ENCODE data around the gene SNRPB.
A peak's percentile ranks its signal among the peaks of the same experiment; 100 is the strongest.

Gene SNRPB

DNA sequence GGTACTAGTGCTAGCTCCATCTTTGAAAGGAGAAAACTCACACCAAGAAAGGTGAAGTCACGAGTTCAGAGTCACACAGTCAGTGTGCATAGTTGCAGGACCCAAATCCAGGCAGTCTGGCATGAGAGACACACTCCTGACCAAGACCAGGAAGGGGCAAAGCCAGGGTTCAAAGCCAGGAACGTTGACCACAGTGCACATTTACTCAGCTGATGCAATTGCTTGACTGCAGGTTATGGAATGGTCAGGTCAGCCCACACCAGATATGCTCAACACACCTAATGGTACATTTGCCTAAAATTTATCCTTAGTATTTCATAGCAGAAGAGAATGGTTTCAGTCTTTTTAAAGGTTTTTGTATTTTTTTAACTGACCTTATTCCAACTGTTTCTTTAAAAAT is 52.2 kb downstream of the SNRPB start:
- no peak for DNase-seq

DNA sequence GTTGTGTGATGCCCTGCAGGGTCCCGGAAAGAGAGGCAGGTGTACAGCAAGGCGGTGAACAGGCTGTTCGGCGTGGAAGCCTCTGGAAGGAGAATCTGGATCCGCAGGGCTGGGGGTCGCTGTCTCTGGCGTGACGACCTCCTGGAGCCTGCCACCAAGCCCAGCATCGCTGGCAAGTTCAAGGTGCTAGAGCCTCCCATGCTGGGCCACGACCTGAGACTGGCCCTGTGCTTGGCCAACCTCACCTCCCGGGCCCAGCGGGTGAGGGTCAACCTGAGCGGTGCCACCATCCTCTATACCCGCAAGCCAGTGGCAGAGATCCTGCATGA is 53.4 kb downstream of the SNRPB start:
- no peak for DNase-seq

GRCh38 chr20:2416541-2417212 is 53.9 kb downstream of the SNRPB start:
- peak; percentile 1 for DNase-seq
